ENCODE measurements around the gene SLC5A10.
"Not testable (repeated sequence)": the region's sequence is repeated elsewhere in the genome, so short reads cannot be mapped to it uniquely, and the experiment has no call there.

- not testable (repeated sequence) for TF ChIP-seq CTCF (IDR thresholded peaks at IDR 0.05; ENCODE audit: borderline replicate concordance, extremely low read depth, low read length, poor library complexity, severe bottlenecking); EZH2 (IDR thresholded peaks at IDR 0.05; ENCODE audit: borderline replicate concordance, low read depth, low read length, severe bottlenecking)
Measured at GRCh38 chr17:19062009-19062717, 110.2 kb downstream of the SLC5A10 start.

Measured in DND-41 (cell line).